IPS-20b (cell line): ENCODE results near the gene MCTP1.

Experiments
- H3K27ac ChIP-seq: one replicate; pipeline ENCODE4 v1.5.1; 2013; ENCODE audit warnings: low read length
- H3K27me3 ChIP-seq: 2 replicates; pipeline ENCODE4 v1.6.1; 2013; ENCODE audit warnings: mild to moderate bottlenecking, low read length, inconsistent platforms; ENCODE audit not compliant: insufficient read depth
- H3K36me3 ChIP-seq: 2 replicates; pipeline ENCODE4 v1.6.1; 2013; ENCODE audit warnings: low read depth, mild to moderate bottlenecking, inconsistent platforms, low read length, moderate library complexity; ENCODE audit not compliant: insufficient read depth
- H3K4me1 ChIP-seq: 2 replicates; pipeline ENCODE4 v1.6.1; 2013; ENCODE audit warnings: mild to moderate bottlenecking, control low read depth, inconsistent platforms, low read length, moderate library complexity; ENCODE audit not compliant: insufficient read depth
- H3K4me3 ChIP-seq: 2 replicates; pipeline ENCODE4 v1.5.1; 2013; ENCODE audit warnings: mild to moderate bottlenecking, low read length, inconsistent platforms
- H3K9ac ChIP-seq: 2 replicates; pipeline ENCODE4 v1.6.1; 2013; ENCODE audit warnings: low read depth, mild to moderate bottlenecking, inconsistent platforms, low read length, moderate library complexity
- H3K9me3 ChIP-seq: 2 replicates; pipeline ENCODE4 v1.6.1; 2013; ENCODE audit warnings: mild to moderate bottlenecking, low read depth, low read length, inconsistent platforms; ENCODE audit not compliant: insufficient read depth

Gene MCTP1

DNA sequence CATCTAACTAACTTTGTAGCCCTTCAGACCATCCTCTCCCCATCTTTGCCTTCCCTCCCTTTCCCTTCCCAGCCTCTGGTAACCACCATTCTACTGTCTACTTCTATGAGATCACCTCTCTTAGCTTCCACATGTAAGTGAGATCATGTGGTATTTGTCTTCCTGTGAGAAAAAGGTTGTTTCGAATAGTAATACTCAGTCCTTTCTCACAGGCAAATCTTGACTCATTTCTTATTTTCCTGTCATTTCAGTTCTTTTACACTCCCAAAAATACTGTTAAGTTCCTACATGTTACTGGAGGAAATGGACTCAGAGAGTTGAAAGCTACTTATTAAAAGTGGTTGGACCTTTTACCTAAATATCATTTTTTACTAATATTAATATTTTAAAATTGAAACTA lies 584.3 kb downstream of the MCTP1 start:
- Histone ChIP-seq H3K9me3 (no peaks in the 10 kb centered on the region), H3K4me3 (no peak overlapping the region), H3K9ac (no peak overlapping the region), H3K4me1 (no peaks in the 10 kb centered on the region; the same call in 1 of the 2 replicates), H3K27me3 (no peaks in the 10 kb centered on the region), H3K36me3 (peaks cover 24% of the 10 kb centered on the region), H3K27ac (no peak overlapping the region)

DNA sequence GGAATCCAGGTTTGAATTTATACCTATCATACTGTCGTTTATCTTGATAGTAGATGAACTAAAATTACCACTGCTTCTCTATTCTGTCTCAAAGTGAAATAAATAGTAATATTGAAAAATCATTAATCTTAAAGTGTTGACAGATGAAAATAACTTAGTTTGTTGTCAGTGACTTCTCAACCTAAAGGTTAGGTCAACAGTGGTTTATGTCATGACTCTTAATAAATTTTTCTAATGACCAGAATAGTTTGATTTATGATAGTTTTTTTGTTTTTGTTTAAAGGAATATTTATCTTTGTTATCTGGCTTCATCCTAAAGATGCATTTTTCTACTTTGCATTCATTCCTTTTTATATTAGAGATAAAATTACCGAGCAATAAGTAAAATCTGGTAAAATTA lies 585.3 kb downstream of the MCTP1 start:
- no peaks in the 10 kb centered on the region for H3K27me3 ChIP-seq
- H3K27ac ChIP-seq: no peak overlapping the region
- H3K4me3 ChIP-seq: no peak overlapping the region
- H3K9ac ChIP-seq: no peak overlapping the region
- peaks cover 31% of the 10 kb centered on the region for H3K36me3 ChIP-seq
- H3K9me3 ChIP-seq: no peaks in the 10 kb centered on the region
- H3K4me1 ChIP-seq: no peaks in the 10 kb centered on the region; the same call in 1 of the 2 replicates

DNA sequence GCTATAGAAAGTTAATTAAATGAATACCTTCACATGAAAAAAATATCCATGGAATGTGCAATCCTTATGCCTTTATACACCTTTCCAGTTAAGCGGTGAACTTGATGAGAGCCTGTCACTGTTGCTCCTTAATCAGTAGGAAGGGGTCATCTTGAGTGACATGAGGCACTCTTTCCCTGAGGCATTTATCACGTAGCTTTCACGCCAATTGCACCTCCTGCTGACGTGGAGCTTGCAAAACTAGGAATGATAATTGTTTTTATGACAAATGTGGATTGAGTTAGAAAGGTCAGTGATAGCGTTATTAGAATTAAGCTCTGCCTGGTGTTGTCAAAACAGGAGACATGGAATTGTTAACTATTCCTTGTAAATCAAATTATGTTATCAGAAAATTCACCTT lies 586.7 kb downstream of the MCTP1 start:
- H3K27me3 ChIP-seq: no peaks in the 10 kb centered on the region
- H3K27ac ChIP-seq: no peak overlapping the region
- H3K36me3 ChIP-seq: peaks cover 28% of the 10 kb centered on the region
- no peaks in the 10 kb centered on the region; the same call in 1 of the 2 replicates for H3K4me1 ChIP-seq
- no peaks in the 10 kb centered on the region for H3K9me3 ChIP-seq
- no peak overlapping the region for H3K4me3 ChIP-seq
- H3K9ac ChIP-seq: no peak overlapping the region

DNA sequence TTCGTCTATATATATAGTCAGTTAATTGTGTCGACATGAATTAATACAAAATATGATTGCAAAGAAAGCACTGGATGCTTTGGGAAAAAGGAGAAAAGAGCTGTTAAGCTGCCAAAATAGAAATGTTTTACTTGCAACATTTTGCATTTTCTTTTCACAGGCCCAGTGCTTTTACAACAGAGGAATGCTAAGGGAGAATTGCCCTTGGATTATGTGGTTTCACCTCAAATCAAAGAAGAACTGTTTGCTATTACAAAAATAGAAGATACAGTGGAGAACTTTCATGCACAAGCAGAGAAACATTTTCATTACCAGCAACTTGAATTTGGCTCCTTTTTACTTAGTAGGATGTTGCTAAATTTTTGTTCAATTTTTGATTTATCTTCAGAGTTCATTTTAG lies 590.2 kb downstream of the MCTP1 start:
- Histone ChIP-seq H3K27ac (no peak overlapping the region), H3K9ac (no peak overlapping the region), H3K4me3 (no peak overlapping the region), H3K4me1 (peaks cover 10% of the 10 kb centered on the region), H3K27me3 (no peaks in the 10 kb centered on the region), H3K36me3 (peaks cover 29% of the 10 kb centered on the region), H3K9me3 (no peaks in the 10 kb centered on the region)

DNA sequence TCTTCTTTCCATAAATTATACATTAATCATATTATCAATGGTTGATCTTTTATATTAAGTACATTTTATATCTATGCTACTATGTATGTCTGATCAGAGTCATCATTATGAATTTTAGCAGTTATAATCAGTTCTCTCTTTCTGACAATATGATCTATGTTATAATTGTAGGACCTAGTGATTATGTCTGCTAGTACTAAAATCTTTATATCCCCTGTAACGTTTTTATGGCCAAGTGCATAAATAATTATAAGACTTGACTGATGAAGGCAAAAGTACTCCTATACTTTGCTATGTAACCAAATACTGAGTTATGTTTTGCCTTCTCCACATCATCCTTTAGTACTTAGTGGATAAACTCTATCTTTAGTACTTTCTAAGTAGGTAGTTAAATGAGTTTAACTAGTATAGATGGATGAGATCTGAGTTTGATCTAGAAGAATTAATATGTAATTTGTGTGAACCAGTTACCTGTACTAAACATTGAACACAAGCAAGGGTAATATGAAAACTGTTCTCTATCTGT lies 591.0 kb downstream of the MCTP1 start:
- H3K4me1 ChIP-seq: peaks cover 10% of the 10 kb centered on the region
- no peaks in the 10 kb centered on the region for H3K9me3 ChIP-seq
- peaks cover 37% of the 10 kb centered on the region for H3K36me3 ChIP-seq
- no peak overlapping the region for H3K27ac ChIP-seq
- no peak overlapping the region for H3K9ac ChIP-seq
- H3K27me3 ChIP-seq: no peaks in the 10 kb centered on the region
- no peak overlapping the region for H3K4me3 ChIP-seq

DNA sequence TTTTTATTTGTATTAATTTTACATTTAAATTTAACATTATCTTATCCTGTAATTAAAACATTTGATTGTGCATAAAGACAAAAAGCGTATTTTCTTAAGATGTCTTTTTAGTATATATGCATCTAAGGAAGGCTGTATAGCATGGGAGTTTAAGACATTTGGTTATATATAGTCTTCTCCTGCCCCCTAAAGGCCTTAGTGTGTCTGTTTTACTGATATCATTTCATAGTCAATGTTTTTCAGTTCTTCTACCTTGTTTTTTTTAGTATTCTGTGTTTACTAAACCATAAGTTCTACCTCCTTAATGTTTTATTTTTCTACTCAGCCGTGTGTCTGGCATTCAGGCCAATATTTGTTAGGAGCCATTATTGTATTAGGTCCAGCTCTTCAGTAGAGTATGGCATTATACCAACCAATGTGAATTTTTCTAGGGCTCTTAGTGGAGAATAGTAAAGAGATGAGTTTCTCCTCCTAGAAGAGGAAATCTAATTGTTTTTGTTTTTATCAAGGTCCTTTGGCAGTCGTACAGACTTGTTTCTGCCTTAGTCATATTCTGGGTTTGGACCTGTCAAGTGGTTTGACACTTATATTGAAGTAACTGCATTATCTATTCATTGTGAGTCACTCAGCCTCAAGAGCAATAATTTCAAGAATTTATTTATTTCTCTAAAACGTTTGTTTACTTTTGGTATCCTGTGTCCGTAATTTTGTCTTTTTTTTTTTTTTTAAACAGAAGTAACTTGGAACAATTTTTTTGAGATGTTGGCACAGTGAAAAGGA lies 591.7 kb downstream of the MCTP1 start:
- peaks cover 44% of the 10 kb centered on the region for H3K36me3 ChIP-seq
- no peak overlapping the region for H3K4me3 ChIP-seq
- no peaks in the 10 kb centered on the region for H3K27me3 ChIP-seq
- no peaks in the 10 kb centered on the region for H3K9me3 ChIP-seq
- no peak overlapping the region for H3K27ac ChIP-seq
- peaks cover 10% of the 10 kb centered on the region for H3K4me1 ChIP-seq
- H3K9ac ChIP-seq: no peak overlapping the region

DNA sequence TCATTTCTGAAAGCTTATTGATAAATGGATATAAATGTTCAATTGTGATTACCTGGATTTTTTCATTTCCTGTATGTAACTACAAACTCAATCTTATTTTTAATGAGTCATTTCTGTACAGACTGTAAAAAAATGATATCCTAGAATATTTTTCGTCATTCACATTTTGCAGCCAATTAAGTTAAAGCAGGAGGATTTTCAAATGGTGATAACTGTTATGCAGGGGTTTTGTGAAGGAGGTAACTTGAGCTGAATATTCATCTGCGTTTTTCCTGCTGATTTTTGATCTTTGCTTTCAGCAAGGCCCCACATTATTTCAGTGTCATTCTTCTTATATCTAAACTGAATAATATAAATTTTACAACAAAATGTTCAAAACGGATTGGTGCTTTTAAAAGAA lies 592.3 kb downstream of the MCTP1 start:
- H3K36me3 ChIP-seq: peaks cover 48% of the 10 kb centered on the region
- no peak overlapping the region for H3K9ac ChIP-seq
- no peak overlapping the region for H3K27ac ChIP-seq
- H3K27me3 ChIP-seq: no peaks in the 10 kb centered on the region
- H3K4me3 ChIP-seq: no peak overlapping the region
- H3K9me3 ChIP-seq: no peaks in the 10 kb centered on the region
- H3K4me1 ChIP-seq: peaks cover 10% of the 10 kb centered on the region; the same call in 1 of the 2 replicates

DNA sequence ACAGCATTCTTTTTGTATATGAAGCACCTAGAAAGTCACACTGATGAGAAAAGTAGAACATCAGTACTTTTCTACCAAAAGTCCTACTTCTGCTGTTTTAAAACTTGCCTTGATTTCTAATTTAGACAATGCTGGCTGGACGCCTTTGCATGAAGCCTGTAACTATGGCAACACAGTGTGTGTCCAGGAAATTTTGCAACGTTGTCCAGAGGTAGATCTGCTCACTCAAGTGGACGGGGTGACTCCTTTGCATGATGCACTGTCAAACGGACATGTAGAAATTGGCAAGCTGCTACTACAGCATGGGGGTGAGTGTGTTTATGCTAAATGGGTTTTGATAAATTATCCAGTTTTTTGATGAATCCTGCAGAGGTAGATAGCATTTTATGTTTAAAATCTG lies 592.9 kb downstream of the MCTP1 start:
- H3K36me3 ChIP-seq: peaks cover 54% of the 10 kb centered on the region
- H3K9ac ChIP-seq: no peak overlapping the region
- peaks cover 10% of the 10 kb centered on the region; the same call in 1 of the 2 replicates for H3K4me1 ChIP-seq
- no peaks in the 10 kb centered on the region for H3K27me3 ChIP-seq
- H3K27ac ChIP-seq: no peak overlapping the region
- no peak overlapping the region for H3K4me3 ChIP-seq
- no peaks in the 10 kb centered on the region for H3K9me3 ChIP-seq

DNA sequence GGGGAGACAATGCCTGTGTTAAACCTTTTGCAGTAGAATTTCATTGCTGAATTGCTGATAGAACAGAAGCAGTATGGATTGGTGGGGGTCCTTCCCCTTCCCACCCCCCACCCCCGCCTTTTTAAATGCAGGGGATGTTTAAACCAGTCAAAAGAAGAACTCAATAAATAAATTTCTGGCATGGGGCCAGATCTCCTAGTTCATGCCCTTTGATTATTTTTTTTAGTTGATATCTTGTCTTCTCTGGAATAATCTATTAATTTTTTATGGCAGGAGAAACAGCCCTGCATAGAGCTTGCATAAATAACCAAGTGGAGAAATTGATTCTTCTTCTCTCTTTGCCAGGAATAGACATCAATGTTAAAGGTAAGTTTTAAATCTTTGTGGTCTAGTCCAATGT lies 593.6 kb downstream of the MCTP1 start:
- H3K9me3 ChIP-seq: no peaks in the 10 kb centered on the region
- peaks cover 52% of the 10 kb centered on the region for H3K36me3 ChIP-seq
- no peak overlapping the region for H3K9ac ChIP-seq
- no peak overlapping the region for H3K4me3 ChIP-seq
- no peak overlapping the region for H3K27ac ChIP-seq
- no peaks in the 10 kb centered on the region for H3K27me3 ChIP-seq
- H3K4me1 ChIP-seq: peaks cover 10% of the 10 kb centered on the region; the same call in 1 of the 2 replicates

DNA sequence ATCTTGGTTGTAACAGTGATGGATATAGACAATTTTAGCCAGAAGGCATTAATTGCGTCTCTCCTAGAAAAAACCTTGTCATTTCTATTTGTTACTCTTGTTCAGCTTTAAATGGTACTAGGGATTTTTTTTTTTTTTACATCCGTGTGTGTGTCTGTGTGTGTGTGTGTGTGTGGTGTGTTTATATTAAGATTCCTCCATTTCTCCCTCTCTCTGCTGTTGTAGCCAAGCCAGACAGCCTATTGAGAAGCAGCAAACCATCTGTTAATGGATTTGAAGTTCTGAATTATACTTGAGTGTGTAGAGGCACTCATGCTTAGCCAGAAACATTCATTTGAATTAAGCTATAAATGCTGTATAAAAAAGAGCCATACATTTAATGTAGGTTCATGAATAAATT lies 594.1 kb downstream of the MCTP1 start:
- Histone ChIP-seq H3K4me3 (no peak overlapping the region), H3K9ac (no peak overlapping the region), H3K4me1 (peaks cover 10% of the 10 kb centered on the region; the same call in 1 of the 2 replicates), H3K27ac (no peak overlapping the region), H3K36me3 (peaks cover 53% of the 10 kb centered on the region), H3K27me3 (no peaks in the 10 kb centered on the region), H3K9me3 (no peaks in the 10 kb centered on the region)

DNA sequence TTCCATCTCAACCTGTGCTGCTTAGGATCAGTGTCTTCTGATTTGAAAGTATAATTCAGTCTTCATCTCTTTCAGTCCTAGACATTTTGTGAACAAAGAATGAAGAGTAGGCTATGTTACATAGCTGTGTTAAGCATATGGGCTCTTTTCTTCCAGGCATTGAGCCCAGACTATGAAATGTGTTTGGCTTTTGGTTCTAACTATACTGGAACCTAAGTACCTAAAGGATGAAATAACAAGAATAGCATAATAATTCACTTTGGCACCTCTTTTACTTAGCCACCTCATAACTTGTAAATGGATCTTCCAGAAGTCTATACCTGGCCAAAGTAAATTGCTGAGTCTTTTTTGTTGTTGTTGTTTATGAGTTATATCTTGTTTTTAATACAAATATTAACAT lies 595.0 kb downstream of the MCTP1 start:
- Histone ChIP-seq H3K36me3 (peaks cover 50% of the 10 kb centered on the region), H3K9ac (no peak overlapping the region), H3K4me3 (no peak overlapping the region)

DNA sequence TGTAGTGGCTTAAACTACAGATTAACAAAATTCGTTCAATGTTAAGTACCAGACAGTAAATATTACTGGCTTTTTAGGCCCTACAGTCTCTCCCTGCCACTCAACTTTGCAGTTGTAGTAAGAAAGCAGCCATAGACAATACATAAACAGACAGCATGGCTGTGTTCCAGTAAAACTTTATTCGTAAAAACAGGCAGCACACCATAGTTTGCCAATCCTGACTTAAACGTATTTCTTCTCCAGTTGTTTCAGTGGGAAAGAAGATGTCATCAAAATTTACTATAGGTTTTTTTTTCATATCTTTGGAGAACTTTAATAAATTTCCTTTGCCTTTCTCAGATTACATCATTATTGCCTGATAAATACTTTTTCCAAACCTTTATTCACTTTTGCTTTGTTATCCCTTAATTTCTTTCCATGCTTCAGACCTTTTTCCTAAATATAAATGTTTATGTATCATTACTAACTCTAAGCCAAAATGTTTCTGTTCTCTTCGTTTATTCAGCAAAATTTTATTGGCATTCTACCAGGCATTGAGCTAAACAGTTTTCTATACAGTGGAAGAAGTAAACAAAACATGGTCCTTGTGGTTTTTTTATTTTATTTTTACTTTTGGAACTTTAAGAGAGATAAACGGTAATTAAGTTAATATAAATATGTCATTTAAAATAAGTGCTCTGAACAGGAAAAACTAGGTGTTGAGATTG lies 601.9 kb downstream of the MCTP1 start:
- Histone ChIP-seq H3K27ac (no peak overlapping the region), H3K4me3 (no peak overlapping the region), H3K9me3 (no peaks in the 10 kb centered on the region), H3K27me3 (no peaks in the 10 kb centered on the region), H3K4me1 (no peaks in the 10 kb centered on the region), H3K9ac (no peak overlapping the region), H3K36me3 (peaks cover 26% of the 10 kb centered on the region)

More for the DNA sequence above, 595.0 kb downstream of the MCTP1 start:
- Histone ChIP-seq H3K9me3 (no peaks in the 10 kb centered on the region), H3K27me3 (no peaks in the 10 kb centered on the region), H3K27ac (no peak overlapping the region), H3K4me1 (peaks cover 10% of the 10 kb centered on the region; the same call in 1 of the 2 replicates)
